ENCODE measurements around the gene HEG1.

The HEG1 gene

GRCh38 chr3:125011941-125012340 lies 43.9 kb downstream of the HEG1 start:
- DNase-seq (ENCODE audit: low read depth in 2 of 2), result no peak

- no peak for DNase-seq (ENCODE audit: low read depth in 2 of 2)
Observed at GRCh38 chr3:125010393-125010792, 45.4 kb downstream of the HEG1 start.

- no peak for DNase-seq (ENCODE audit: low read depth in 2 of 2)
Observed at GRCh38 chr3:125008766-125009165, 47.0 kb downstream of the HEG1 start.

GRCh38 chr3:125006291-125006731 lies 49.5 kb downstream of the HEG1 start:
- DNase-seq (ENCODE audit: low read depth in 2 of 2), result no peak

- DNase-seq (ENCODE audit: low read depth in 2 of 2), result no peak
Observed at GRCh38 chr3:125005676-125006075, 50.1 kb downstream of the HEG1 start.

GRCh38 chr3:125005222-125005621 lies 50.6 kb downstream of the HEG1 start:
- DNase-seq (ENCODE audit: low read depth in 2 of 2), result no peak

- no peak for DNase-seq (ENCODE audit: low read depth in 2 of 2)
Observed at GRCh38 chr3:125003859-125004595, 51.8 kb downstream of the HEG1 start.

GRCh38 chr3:125003369-125003853 lies 52.4 kb downstream of the HEG1 start:
- no peak for DNase-seq (ENCODE audit: low read depth in 2 of 2)

GRCh38 chr3:125002414-125003368 lies 53.1 kb downstream of the HEG1 start:
- no peak for DNase-seq (ENCODE audit: low read depth in 2 of 2)

GRCh38 chr3:125001557-125002413 lies 54.0 kb downstream of the HEG1 start:
- DNase-seq (ENCODE audit: low read depth in 2 of 2), result no peak

- DNase-seq (ENCODE audit: low read depth in 2 of 2), result no peak
Observed at GRCh38 chr3:125000661-125001060, 55.1 kb downstream of the HEG1 start.

- no peak for DNase-seq (ENCODE audit: low read depth in 2 of 2)
Observed at GRCh38 chr3:124999897-125000435, 55.8 kb downstream of the HEG1 start.

GRCh38 chr3:124999317-124999716 lies 56.5 kb downstream of the HEG1 start:
- no peak for DNase-seq (ENCODE audit: low read depth in 2 of 2)

- no peak for DNase-seq (ENCODE audit: low read depth in 2 of 2)
Observed at GRCh38 chr3:124998247-124998630, 57.6 kb downstream of the HEG1 start.

GRCh38 chr3:124997303-124998246 lies 58.2 kb downstream of the HEG1 start:
- no peak for DNase-seq (ENCODE audit: low read depth in 2 of 2)

GRCh38 chr3:124995460-124995994 lies 60.3 kb downstream of the HEG1 start:
- peak in 1 of 2 donors; percentile 15 for DNase-seq (ENCODE audit: low read depth in 2 of 2)

- no peak for DNase-seq (ENCODE audit: low read depth in 2 of 2)
Observed at GRCh38 chr3:124993466-124993865, 62.3 kb downstream of the HEG1 start.

GRCh38 chr3:124992041-124992440 lies 63.8 kb downstream of the HEG1 start:
- DNase-seq (ENCODE audit: low read depth in 2 of 2), result no peak

GRCh38 chr3:124986192-124987143 lies 69.3 kb downstream of the HEG1 start:
- no peak for DNase-seq (ENCODE audit: low read depth in 2 of 2)

Measured in stimulated activated CD4-positive, alpha-beta T cell treated with anti-CD3 and anti-CD28 coated beads, Interleukin-1b, Interleukin-23, amount 100 ng/mL, for 4 hours (primary cell).